Body of pancreas (tissue), 4 donors: ENCODE results near the gene TNIP1. TPM values are rescaled to one million over a fixed set of nuclear protein-coding genes. Genes with fewer than 3 reads are reported as not detected.

ENCODE experiments used
- ATAC-seq: fragments of 150-250 bp; one replicate; pipeline ENCODE4 v1.9.1; 2016
- DNase-seq, 4 donors: peaks; one replicate each; pipeline ENCODE4 v3.0.0-alpha.2; 2019
- H3K27ac ChIP-seq, 4 donors: fragments of 200-600 bp; sonication (generic); 1 replicate in 3 of 4; 2 replicates in 1 of 4; pipeline versions ENCODE4 v1.5.1 to v1.6.1; 2016 to 2019; ENCODE audit warnings: mild to moderate bottlenecking in 1 of 4, mixed read lengths in 1 of 4, moderate library complexity in 1 of 4
- H3K27me3 ChIP-seq, 2 donors: fragments of 200-600 bp; sonication (generic); one replicate each; pipeline ENCODE4 v1.6.0; 2016; ENCODE audit warnings: mild to moderate bottlenecking in 1 of 2
- H3K36me3 ChIP-seq, 2 donors: fragments of 200-600 bp; sonication (generic); replicated peaks in 1 of 2; 2 replicates each; pipeline ENCODE4 v1.5.1; 2016; ENCODE audit warnings: low read depth in 2 of 2; ENCODE audit not compliant: insufficient read depth in 1 of 2
- H3K4me1 ChIP-seq: fragments of 200-600 bp; sonication (generic); one replicate; pipeline ENCODE4 v1.6.0; 2016
- H3K4me3 ChIP-seq, 2 donors: fragments of 200-600 bp; sonication (generic); 1 replicate in 1 of 2; 2 replicates in 1 of 2; pipeline ENCODE4 v1.5.1; 2016 to 2019
- H3K9me3 ChIP-seq, 3 donors: fragments of 200-600 bp; sonication (generic); 1 replicate in 2 of 3; 2 replicates in 1 of 3; pipeline ENCODE4 v1.5.1; 2016
- POLR2A ChIP-seq, 3 donors: fragments of 450-650 bp; IDR thresholded peaks; one replicate each; pipeline ENCODE4 v1.6.1; 2016; ENCODE audit warnings: antibody characterized with exemption in 3 of 3, mild to moderate bottlenecking in 2 of 3
- WGBS, 2 donors: methylation state at CpG; one replicate each; pipeline ENCODE4 v1.1.5; 2017; 5-methylcytosine and 5-hydroxymethylcytosine counted together
- intact Hi-C: fragments of 100-400 bp; cut with DNase I; formaldehyde crosslinking; loops from one replicate; pipeline ENCODE4 v1.15.1; 2023
- total RNA-seq, 2 donors: library from RNA; depleted of rRNA; stranded (reverse); fragments of >200 nt; gene quantifications; one replicate each; pipeline ENCODE4 v1.1.0, GENCODE V29; 2016
- TF ChIP-seq, protein P1 (sequence below), 7 experiments: fragments of 450-650 bp in 4 of 7; fragments of 200-600 bp in 3 of 7; sonication (generic) in 3 of 7; IDR thresholded peaks; one replicate each; pipeline ENCODE4 v1.5.1; 2016 to 2019; ENCODE audit warnings: antibody characterized with exemption in 7 of 7

Gene TNIP1
- total RNA-seq: 100 to 1,000 TPM in 1 of 2 donors, 10 to 100 TPM in 1; 89.3 to 111 TPM

- 0% methylated on average over 26 to 76 of the region's 86 CpGs for WGBS, 2 donors
- DNase-seq: peak; percentile 92 to 94 (median 94)
- Histone ChIP-seq H3K27me3 (no peaks in the 10 kb centered on the region), H3K27ac (peak within 1 kb of the TSS; percentile 94 to 97 (median 96)), H3K4me1 (peaks cover 75% of the 10 kb centered on the region), H3K36me3 (no peaks in the 10 kb centered on the region), H3K4me3 (peak within 1 kb of the TSS; percentile 65 to 74), H3K9me3 (no peaks in the 10 kb centered on the region)
- intact Hi-C loops: no loop called here
- peak; percentile 92 for ATAC-seq
- TF ChIP-seq POLR2A (IDR thresholded peaks at IDR 0.05): peak; percentile 73 to 89 (median 85)
- TF ChIP-seq, protein P1, sequence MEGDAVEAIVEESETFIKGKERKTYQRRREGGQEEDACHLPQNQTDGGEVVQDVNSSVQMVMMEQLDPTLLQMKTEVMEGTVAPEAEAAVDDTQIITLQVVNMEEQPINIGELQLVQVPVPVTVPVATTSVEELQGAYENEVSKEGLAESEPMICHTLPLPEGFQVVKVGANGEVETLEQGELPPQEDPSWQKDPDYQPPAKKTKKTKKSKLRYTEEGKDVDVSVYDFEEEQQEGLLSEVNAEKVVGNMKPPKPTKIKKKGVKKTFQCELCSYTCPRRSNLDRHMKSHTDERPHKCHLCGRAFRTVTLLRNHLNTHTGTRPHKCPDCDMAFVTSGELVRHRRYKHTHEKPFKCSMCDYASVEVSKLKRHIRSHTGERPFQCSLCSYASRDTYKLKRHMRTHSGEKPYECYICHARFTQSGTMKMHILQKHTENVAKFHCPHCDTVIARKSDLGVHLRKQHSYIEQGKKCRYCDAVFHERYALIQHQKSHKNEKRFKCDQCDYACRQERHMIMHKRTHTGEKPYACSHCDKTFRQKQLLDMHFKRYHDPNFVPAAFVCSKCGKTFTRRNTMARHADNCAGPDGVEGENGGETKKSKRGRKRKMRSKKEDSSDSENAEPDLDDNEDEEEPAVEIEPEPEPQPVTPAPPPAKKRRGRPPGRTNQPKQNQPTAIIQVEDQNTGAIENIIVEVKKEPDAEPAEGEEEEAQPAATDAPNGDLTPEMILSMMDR (IDR thresholded peaks at IDR 0.05): no peak
These were observed at the start of gene TNIP1 for GRCh38 chr5:151080613-151081430. TNIP1 (minus strand) TSS chr5:151081034; CDS start chr5:151065095, 15,939 bp downstream.

DNA sequence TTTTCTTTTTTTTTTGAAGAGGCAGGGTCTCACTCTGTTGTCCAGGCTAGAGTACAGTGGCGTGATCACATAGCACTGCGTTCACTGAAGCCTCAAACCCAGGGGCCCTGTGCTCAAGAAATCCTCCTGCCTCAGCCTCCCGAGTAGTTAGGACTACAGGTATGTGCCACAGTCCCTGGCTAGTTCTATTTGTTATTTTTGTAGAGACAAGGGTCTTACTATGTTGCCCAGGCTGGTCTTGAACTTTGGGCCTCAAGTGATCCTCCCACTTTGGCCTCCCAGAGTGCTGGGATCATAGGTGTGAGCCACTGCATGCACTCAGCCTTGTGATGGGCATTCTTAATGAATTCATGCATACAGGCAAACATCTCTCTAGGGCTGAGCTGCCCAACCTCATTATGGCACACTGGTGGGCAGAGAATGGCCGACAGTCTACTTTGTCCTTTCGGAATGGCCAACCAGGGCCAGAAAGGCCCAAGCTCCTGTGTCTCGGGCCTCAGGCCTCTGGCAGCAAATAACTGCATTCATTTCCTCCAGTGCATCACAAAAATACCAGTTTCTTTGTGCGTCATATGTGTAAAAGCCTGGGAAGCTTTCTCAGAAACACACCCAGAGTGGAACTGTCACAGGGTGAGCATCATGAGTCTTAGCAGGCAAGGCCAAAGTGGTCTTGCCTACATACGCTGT is 49.5 kb upstream of the TNIP1 start:
- ATAC-seq (peak; percentile 25), DNase-seq (no peak)
- no peak overlapping the region for H3K4me3 ChIP-seq
- H3K27me3 ChIP-seq: no peaks in the 10 kb centered on the region
- 83 to 93% methylated on average over 8 of the region's 8 CpGs for WGBS, 2 donors
- peak overlapping the region; percentile 43 to 65 (median 52) for H3K27ac ChIP-seq
- intact Hi-C loops: no loop called here
- TF ChIP-seq, protein P1 (IDR thresholded peaks at IDR 0.05): no peak
- no peak for TF ChIP-seq POLR2A (IDR thresholded peaks at IDR 0.05)
- H3K36me3 ChIP-seq: peaks cover 2 to 4% of the 10 kb centered on the region in 2 donors
- H3K9me3 ChIP-seq: no peaks in the 10 kb centered on the region
- H3K4me1 ChIP-seq: peaks cover 6% of the 10 kb centered on the region

- H3K36me3 ChIP-seq: peaks cover 0 to 2% of the 10 kb centered on the region in 2 donors
- intact Hi-C loops: loop anchor here (5.0 kb wide), 2 partner anchors 33 to 108 kb away; no protein-coding TSS in a partner anchor
- H3K4me3 ChIP-seq: no peak overlapping the region
- WGBS, 2 donors: 69 to 86% methylated on average over 4 of the region's 4 CpGs
- no peak for TF ChIP-seq POLR2A (IDR thresholded peaks at IDR 0.05)
- TF ChIP-seq, protein P1 (IDR thresholded peaks at IDR 0.05): no peak
- no peaks in the 10 kb centered on the region for H3K9me3 ChIP-seq
- no peak overlapping the region for H3K27ac ChIP-seq
- no peaks in the 10 kb centered on the region for H3K27me3 ChIP-seq
- peaks cover 10% of the 10 kb centered on the region for H3K4me1 ChIP-seq
- no peak for DNase-seq
- ATAC-seq: no peak
These were observed 48.0 kb upstream of the TNIP1 start for GRCh38 chr5:151128817-151129216.

DNA sequence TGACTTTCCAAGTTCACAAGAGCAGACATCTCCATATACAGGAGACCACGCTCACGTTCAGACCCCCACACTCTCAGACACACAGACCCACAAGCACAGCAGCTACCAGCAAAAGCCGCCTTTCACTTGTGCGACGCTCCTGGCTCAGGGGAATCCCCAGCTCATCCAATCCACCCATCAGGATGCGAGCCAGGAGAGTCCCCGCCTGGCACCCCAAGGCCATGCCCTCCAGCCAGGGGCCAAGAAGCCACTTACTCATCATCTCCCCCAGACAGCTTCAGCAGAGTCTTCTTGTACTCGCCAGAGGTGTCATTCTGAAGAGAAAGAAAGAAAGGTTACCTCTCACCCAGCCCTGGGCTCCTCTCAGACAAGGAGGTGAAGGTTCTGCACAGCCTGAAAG is 47.1 kb upstream of the TNIP1 start:
- Histone ChIP-seq H3K36me3 (peaks cover 0 to 2% of the 10 kb centered on the region in 2 donors), H3K4me1 (peaks cover 15% of the 10 kb centered on the region), H3K27ac (no peak overlapping the region), H3K4me3 (no peak overlapping the region), H3K9me3 (no peaks in the 10 kb centered on the region), H3K27me3 (no peaks in the 10 kb centered on the region)
- intact Hi-C loops: loop anchor here (5.0 kb wide), 2 partner anchors 34 to 109 kb away; no protein-coding TSS in a partner anchor
- ATAC-seq (no peak), DNase-seq (no peak)
- TF ChIP-seq, protein P1 (IDR thresholded peaks at IDR 0.05): no peak
- no peak for TF ChIP-seq POLR2A (IDR thresholded peaks at IDR 0.05)
- 77 to 86% methylated on average over 7 to 8 of the region's 8 CpGs for WGBS, 2 donors
